ENCODE data around the gene GAB2. TPM values are rescaled to one million over a fixed set of nuclear protein-coding genes. Genes with fewer than 3 reads are reported as not detected.
"Not testable (repeated sequence)": the region's sequence is repeated elsewhere in the genome, so short reads cannot be mapped to it uniquely, and the experiment has no call there.

The GAB2 gene
- polyA plus RNA-seq, 1 experiment: 8.7 TPM

GRCh38 chr11:78359921-78360320, 57.7 kb downstream of the GAB2 start:
- DNase-seq (ENCODE audit: low read depth, low spot score): no peak
- ChIA-PET CTCF (interaction anchor here (1.2 kb wide), 1 partner anchor 205 kb away, joined by 4 read pairs; no protein-coding TSS in a partner anchor), POLR2A (no interaction called here)
- H3K4me3 ChIP-seq (ENCODE audit: low read depth, low read length): no peak overlapping the region
- TF ChIP-seq CTCF (IDR thresholded peaks at IDR 0.05; ENCODE audit: low read depth, low read length): no peak
- H3K9me3 ChIP-seq (ENCODE audit: control insufficient read depth, insufficient read depth, low read length): no peaks in the 10 kb centered on the region
- no peaks in the 10 kb centered on the region for H3K27me3 ChIP-seq (ENCODE audit: control insufficient read depth, insufficient read depth, low read length)
- no peak overlapping the region for H3K27ac ChIP-seq (ENCODE audit: low read depth, low read length)

- DNase-seq (ENCODE audit: low read depth, low spot score); H3K4me3 ChIP-seq (ENCODE audit: low read depth, low read length); H3K27me3 ChIP-seq (ENCODE audit: control insufficient read depth, insufficient read depth, low read length); CTCF ChIA-PET; H3K9me3 ChIP-seq (ENCODE audit: control insufficient read depth, insufficient read depth, low read length); H3K27ac ChIP-seq (ENCODE audit: low read depth, low read length); POLR2A ChIA-PET: not testable (repeated sequence)
Observed at GRCh38 chr11:78357924-78358323, 59.7 kb downstream of the GAB2 start.

GRCh38 chr11:78357425-78357824, 60.2 kb downstream of the GAB2 start:
- H3K9me3 ChIP-seq (ENCODE audit: control insufficient read depth, insufficient read depth, low read length); CTCF ChIA-PET; H3K27me3 ChIP-seq (ENCODE audit: control insufficient read depth, insufficient read depth, low read length); POLR2A ChIA-PET; H3K4me3 ChIP-seq (ENCODE audit: low read depth, low read length); H3K27ac ChIP-seq (ENCODE audit: low read depth, low read length); DNase-seq (ENCODE audit: low read depth, low spot score): not testable (repeated sequence)

- CTCF ChIA-PET: interaction anchor here (0.6 to 1.5 kb wide), 2 partner anchors 60 to 209 kb away, joined by 3 to 5 read pairs; no protein-coding TSS in a partner anchor
- H3K27me3 ChIP-seq (ENCODE audit: control insufficient read depth, insufficient read depth, low read length); DNase-seq (ENCODE audit: low read depth, low spot score); POLR2A ChIA-PET; H3K4me3 ChIP-seq (ENCODE audit: low read depth, low read length); H3K9me3 ChIP-seq (ENCODE audit: control insufficient read depth, insufficient read depth, low read length); H3K27ac ChIP-seq (ENCODE audit: low read depth, low read length): not testable (repeated sequence)
Observed at GRCh38 chr11:78355742-78356141, 61.9 kb downstream of the GAB2 start.

GRCh38 chr11:78355309-78355705, 62.3 kb downstream of the GAB2 start:
- DNase-seq (ENCODE audit: low read depth, low spot score): no peak
- Histone ChIP-seq H3K9me3 (ENCODE audit: control insufficient read depth, insufficient read depth, low read length) (no peaks in the 10 kb centered on the region), H3K27ac (ENCODE audit: low read depth, low read length) (no peak overlapping the region), H3K4me3 (ENCODE audit: low read depth, low read length) (no peak overlapping the region), H3K27me3 (ENCODE audit: control insufficient read depth, insufficient read depth, low read length) (no peaks in the 10 kb centered on the region)
- ChIA-PET CTCF (interaction anchor here (0.6 to 1.5 kb wide), 2 partner anchors 61 to 209 kb away, joined by 3 to 5 read pairs; no protein-coding TSS in a partner anchor), POLR2A (no interaction called here)
- TF ChIP-seq CTCF (IDR thresholded peaks at IDR 0.05; ENCODE audit: low read depth, low read length): no peak

GRCh38 chr11:78354408-78355308, 63.0 kb downstream of the GAB2 start:
- no peak overlapping the region for H3K4me3 ChIP-seq (ENCODE audit: low read depth, low read length)
- ChIA-PET POLR2A (no interaction called here), CTCF (interaction anchor here (1.5 kb wide), 1 partner anchor 210 kb away, joined by 5 read pairs; no protein-coding TSS in a partner anchor)
- H3K9me3 ChIP-seq (ENCODE audit: control insufficient read depth, insufficient read depth, low read length): no peaks in the 10 kb centered on the region
- TF ChIP-seq CTCF (IDR thresholded peaks at IDR 0.05; ENCODE audit: low read depth, low read length): no peak
- no peak overlapping the region for H3K27ac ChIP-seq (ENCODE audit: low read depth, low read length)
- H3K27me3 ChIP-seq (ENCODE audit: control insufficient read depth, insufficient read depth, low read length): no peaks in the 10 kb centered on the region
- DNase-seq (ENCODE audit: low read depth, low spot score): no peak

Measured in AG04450 (cell line).